ENCODE data around the gene SWT1.

- TF ChIP-seq EZH2 (IDR thresholded peaks at IDR 0.05; ENCODE audit: insufficient read depth, poor library complexity, severe bottlenecking), result no peak
- TF ChIP-seq EZH2phosphoT487 (IDR thresholded peaks at IDR 0.05; ENCODE audit: insufficient read depth, low read depth), result no peak
Observed at GRCh38 chr1:185108321-185108720, 48.6 kb upstream of the SWT1 start.

All from GM23248 (cell line).